K562 (cell line): Measurements from ENCODE around the gene AKAP13.

Experiments used
- CEBPZ ChIP-seq: fragments of 150-350 bp; IDR thresholded peaks from 2 replicates; pipeline ENCODE4 v1.6.1; 2014; ENCODE audit warnings: low read depth, mild to moderate bottlenecking, low read length, borderline replicate concordance
- CREB5 ChIP-seq: fragments of 250-450 bp; sonication (Bioruptor Pico); IDR thresholded peaks from 2 replicates; pipeline ENCODE4 v1.5.0; 2020; ENCODE audit warnings: mild to moderate bottlenecking
- CTCF ChIP-seq, 3 experiments: IDR thresholded peaks in 2 of 3; conservative IDR thresholded peaks in 1 of 3; 2 replicates each; pipeline ENCODE4 v1.5.1; 2011 to 2012; ENCODE audit warnings: low read length in 3 of 3, mild to moderate bottlenecking in 3 of 3, control low read depth in 2 of 3, improper control_type of control experiment in 1 of 3, inconsistent platforms in 1 of 3, low read depth in 1 of 3, mixed read lengths in 1 of 3, moderate library complexity in 1 of 3; ENCODE audit not compliant: insufficient read depth in 2 of 3
- REST ChIP-seq, 2 experiments: fragments of 450-650 bp; formaldehyde crosslinking in 1 of 2; IDR thresholded peaks; 2 replicates each; pipeline versions ENCODE4 v1.4.0 to v1.6.1; 2014 to 2020; ENCODE audit warnings: mild to moderate bottlenecking in 2 of 2, borderline replicate concordance in 1 of 2, low read depth in 1 of 2
- ZBTB33 ChIP-seq: sonication (generic); formaldehyde crosslinking; IDR thresholded peaks from 2 replicates; pipeline ENCODE4 v1.8.1; 2023; ENCODE audit warnings: mild to moderate bottlenecking, missing genetic modification reagents
- ZBTB34 ChIP-seq: fragments of 250-450 bp; sonication (Bioruptor Pico); IDR thresholded peaks from 2 replicates; pipeline ENCODE4 v1.8.0; 2021; ENCODE audit warnings: mild to moderate bottlenecking, moderate library complexity
- ZEB2 ChIP-seq: fragments of 450-650 bp; IDR thresholded peaks from 2 replicates; pipeline ENCODE4 v1.6.1; 2016
- ZNF717 ChIP-seq: fragments of 250-450 bp; sonication (Bioruptor Pico); IDR thresholded peaks from 2 replicates; pipeline ENCODE4 v1.5.0; 2021

GRCh38 chr15:85639752-85640381 lies 259.5 kb downstream of the AKAP13 start:
- TF ChIP-seq CEBPZ (no peak), ZBTB34 (no peak), CTCF (IDR thresholded peaks at IDR 0.05 in 2 of 3, conservative IDR thresholded peaks at IDR 0.05 in 1 of 3; ENCODE audit: insufficient read depth in 2 of 3, low read depth in 1 of 3, low read length in 3 of 3) (no peak), CREB5 (CRISPR knock-in tag) (no peak), ZBTB33 (CRISPR knock-in tag) (no peak), ZEB2 (no peak), REST (IDR thresholded peaks at IDR 0.05; ENCODE audit: borderline replicate concordance) (no peak), REST (CRISPR knock-in tag; IDR thresholded peaks at IDR 0.05; ENCODE audit: low read depth) (no peak), ZNF717 (CRISPR knock-in tag) (no peak)
